Right ventricle myocardium superior (tissue), 1 donor: ENCODE results near the gene NDUFS7. TPM values are rescaled to one million over a fixed set of nuclear protein-coding genes. Genes with fewer than 3 reads are reported as not detected.

Source experiments
- ATAC-seq: fragments of 200-7000 bp; cut with Tn5 transposase; one replicate; pipeline ENCODE4 v1.9.1; 2020; ENCODE audit warnings: mild to moderate bottlenecking; ENCODE audit not compliant: poor library complexity
- DNase-seq: peaks from one replicate; pipeline ENCODE4 v3.0.0-alpha.2; 2020
- intact Hi-C: fragments of 100-400 bp; cut with DNase I; formaldehyde crosslinking; loops from one replicate; pipeline ENCODE4 v1.11.2; 2022
- total RNA-seq: library from RNA; stranded (reverse); fragmentation: NEBNext Ultra II Directional; extraction: Animal tissue kit (Norgen Biotek cat#: 25700); gene quantifications from one replicate; pipeline ENCODE4 v1.2.1, GENCODE V29; 2021
- donor health status: DM: no; HTN: yes; CAD: no; lungs with severe emphysema.

The NDUFS7 gene
- total RNA-seq, 1 donor from 2014 or later, result 461 TPM

- DNase-seq (peak; percentile 45), ATAC-seq (peak; percentile 9)
- intact Hi-C loops, result no loop called here
Observed at GRCh38 chr19:1394252-1395193, 10.8 kb downstream of the NDUFS7 start.

- peak; percentile 56 for DNase-seq
- intact Hi-C loops, result no loop called here
- peak; percentile 28 for ATAC-seq
Observed at GRCh38 chr19:1395194-1396018, 11.7 kb downstream of the NDUFS7 start.

GRCh38 chr19:1396019-1396767, 12.5 kb downstream of the NDUFS7 start:
- ATAC-seq (peak; percentile 18), DNase-seq (peak; percentile 45)
- intact Hi-C loops, result no loop called here

GRCh38 chr19:1396768-1397679, 13.3 kb downstream of the NDUFS7 start:
- intact Hi-C loops, result no loop called here
- no peak for DNase-seq
- no peak for ATAC-seq

GRCh38 chr19:1397838-1398237, 14.1 kb downstream of the NDUFS7 start:
- no peak for DNase-seq
- ATAC-seq, result no peak
- intact Hi-C loops, result no loop called here

GRCh38 chr19:1399079-1399478, 15.4 kb downstream of the NDUFS7 start:
- DNase-seq, result no peak
- intact Hi-C loops, result no loop called here
- ATAC-seq, result no peak

- intact Hi-C loops, result no loop called here
- DNase-seq (no peak), ATAC-seq (no peak)
Observed at GRCh38 chr19:1399745-1400144, 16.0 kb downstream of the NDUFS7 start.

GRCh38 chr19:1400281-1401137, 16.8 kb downstream of the NDUFS7 start:
- ATAC-seq, result peak; percentile 74
- peak; percentile 77 for DNase-seq
- intact Hi-C loops, result no loop called here

- ATAC-seq (peak; percentile 83), DNase-seq (peak; percentile 69)
- intact Hi-C loops, result no loop called here
Observed at GRCh38 chr19:1401138-1401888, 17.6 kb downstream of the NDUFS7 start, which contains the start of gene GAMT. GAMT (minus strand) TSS chr19:1401542; CDS start chr19:1401476, 66 bp downstream.

GRCh38 chr19:1401889-1402217, 18.1 kb downstream of the NDUFS7 start:
- DNase-seq (no peak), ATAC-seq (no peak)
- intact Hi-C loops, result no loop called here

- intact Hi-C loops, result no loop called here
- DNase-seq (no peak), ATAC-seq (no peak)
Observed at GRCh38 chr19:1402411-1403070, 18.8 kb downstream of the NDUFS7 start.

- intact Hi-C loops, result no loop called here
- ATAC-seq (peak; percentile 91), DNase-seq (peak; percentile 100)
Observed at GRCh38 chr19:1406774-1407527, 23.2 kb downstream of the NDUFS7 start.

- DNase-seq, result peak; percentile 62
- ATAC-seq, result no peak
- intact Hi-C loops, result no loop called here
Observed at GRCh38 chr19:1407528-1408299, 24.0 kb downstream of the NDUFS7 start, which contains the start of gene DAZAP1. DAZAP1 (plus strand) TSS chr19:1407586; CDS start chr19:1407774, 188 bp downstream.
